ENCODE data around the gene ANTXR2.
A peak's percentile ranks its signal among the peaks of the same experiment; 100 is the strongest.

ANTXR2 gene

GRCh38 chr4:80092088-80092487 lies 19.1 kb upstream of the ANTXR2 start:
- no peak for DNase-seq (ENCODE audit: low spot score)

- no peak for DNase-seq (ENCODE audit: low spot score)
Measured at GRCh38 chr4:80091688-80092087, 18.7 kb upstream of the ANTXR2 start.

- no peak for DNase-seq (ENCODE audit: low spot score)
Measured at GRCh38 chr4:80091184-80091583, 18.2 kb upstream of the ANTXR2 start.

GRCh38 chr4:80090090-80090489 lies 17.1 kb upstream of the ANTXR2 start:
- DNase-seq (ENCODE audit: low spot score): no peak

- DNase-seq (ENCODE audit: low spot score): no peak
Measured at GRCh38 chr4:80088471-80088870, 15.4 kb upstream of the ANTXR2 start.

- no peak for DNase-seq (ENCODE audit: low spot score)
Measured at GRCh38 chr4:80086296-80086695, 13.3 kb upstream of the ANTXR2 start.

GRCh38 chr4:80085081-80085480 lies 12.1 kb upstream of the ANTXR2 start:
- DNase-seq (ENCODE audit: low spot score): no peak

GRCh38 chr4:80082693-80083092 lies 9.7 kb upstream of the ANTXR2 start:
- DNase-seq (ENCODE audit: low spot score): no peak

- no peak for DNase-seq (ENCODE audit: low spot score)
Measured at GRCh38 chr4:80081566-80081965, 8.5 kb upstream of the ANTXR2 start.

- DNase-seq (ENCODE audit: low spot score): no peak
Measured at GRCh38 chr4:80079255-80079923, 6.4 kb upstream of the ANTXR2 start.

- no peak for DNase-seq (ENCODE audit: low spot score)
Measured at GRCh38 chr4:80078346-80079092, 5.5 kb upstream of the ANTXR2 start.

GRCh38 chr4:80077639-80078038 lies 4.6 kb upstream of the ANTXR2 start:
- no peak for DNase-seq (ENCODE audit: low spot score)

- DNase-seq (ENCODE audit: low spot score): no peak
Measured at GRCh38 chr4:80076681-80077080, 3.7 kb upstream of the ANTXR2 start.

GRCh38 chr4:80075995-80076675 lies 3.1 kb upstream of the ANTXR2 start:
- no peak for DNase-seq (ENCODE audit: low spot score)

- no peak for DNase-seq (ENCODE audit: low spot score)
Measured at GRCh38 chr4:80074651-80075050, 1.6 kb upstream of the ANTXR2 start.

GRCh38 chr4:80074069-80074468 lies 1.0 kb upstream of the ANTXR2 start:
- no peak for DNase-seq (ENCODE audit: low spot score)

GRCh38 chr4:80073473-80074008 lies 512 bp upstream of the ANTXR2 start:
- DNase-seq (ENCODE audit: low spot score): no peak

GRCh38 chr4:80072228-80072743 lies 743 bp downstream of the ANTXR2 start:
- peak; percentile 8 for DNase-seq (ENCODE audit: low spot score)

GRCh38 chr4:80071604-80072227 lies 1.3 kb downstream of the ANTXR2 start:
- no peak for DNase-seq (ENCODE audit: low spot score)

- no peak for DNase-seq (ENCODE audit: low spot score)
Measured at GRCh38 chr4:80070880-80071603, 2.0 kb downstream of the ANTXR2 start.

All from globus pallidus (tissue), 1 donor.